Epithelial cell of proximal tubule (primary cell): ENCODE results near the gene RAB21. TPM values are rescaled to one million over a fixed set of nuclear protein-coding genes. Genes with fewer than 3 reads are reported as not detected.
"Not testable (repeated sequence)": the region's sequence is repeated elsewhere in the genome, so short reads cannot be mapped to it uniquely, and the experiment has no call there.

Experiments used
- DNase-seq: peaks from one replicate; pipeline ENCODE4 v3.0.0-alpha.2; 2011; ENCODE audit warnings: low read depth
- H3K4me3 ChIP-seq: 2 replicates; pipeline ENCODE4 v1.5.1; 2011; ENCODE audit warnings: low read depth, mild to moderate bottlenecking, low read length
- total RNA-seq: library from RNA; depleted of rRNA; stranded (reverse); fragments of >200 nt; gene quantifications from 2 replicates; pipeline ENCODE4 v1.2.3, GENCODE V29; 2015
- TF ChIP-seq, protein P1 (sequence below): conservative IDR thresholded peaks from 2 replicates; pipeline ENCODE4 v1.5.1; 2012; ENCODE audit warnings: low read depth, mild to moderate bottlenecking, low read length

The RAB21 gene
- total RNA-seq, 1 donor from 2014 or later: 33.2 TPM

DNA sequence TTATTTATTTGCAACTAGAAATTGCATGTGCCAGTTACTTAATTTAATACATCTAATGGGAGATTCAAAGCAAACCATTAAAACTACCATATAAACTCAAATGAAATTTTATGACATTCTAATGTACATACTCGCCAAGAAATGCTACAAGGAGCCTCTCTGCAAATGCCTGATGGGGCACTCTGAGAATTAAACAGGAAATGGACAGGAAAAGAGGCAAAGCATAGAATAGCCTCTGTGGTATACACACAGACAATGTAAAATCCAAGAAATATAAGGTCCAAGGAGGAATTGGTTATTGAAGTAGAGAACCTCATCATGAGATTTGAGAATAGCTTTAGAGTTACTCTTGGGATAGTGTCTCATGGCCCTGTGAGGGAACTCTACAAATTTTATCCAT is 41.2 kb downstream of the RAB21 start:
- TF ChIP-seq, protein P1, sequence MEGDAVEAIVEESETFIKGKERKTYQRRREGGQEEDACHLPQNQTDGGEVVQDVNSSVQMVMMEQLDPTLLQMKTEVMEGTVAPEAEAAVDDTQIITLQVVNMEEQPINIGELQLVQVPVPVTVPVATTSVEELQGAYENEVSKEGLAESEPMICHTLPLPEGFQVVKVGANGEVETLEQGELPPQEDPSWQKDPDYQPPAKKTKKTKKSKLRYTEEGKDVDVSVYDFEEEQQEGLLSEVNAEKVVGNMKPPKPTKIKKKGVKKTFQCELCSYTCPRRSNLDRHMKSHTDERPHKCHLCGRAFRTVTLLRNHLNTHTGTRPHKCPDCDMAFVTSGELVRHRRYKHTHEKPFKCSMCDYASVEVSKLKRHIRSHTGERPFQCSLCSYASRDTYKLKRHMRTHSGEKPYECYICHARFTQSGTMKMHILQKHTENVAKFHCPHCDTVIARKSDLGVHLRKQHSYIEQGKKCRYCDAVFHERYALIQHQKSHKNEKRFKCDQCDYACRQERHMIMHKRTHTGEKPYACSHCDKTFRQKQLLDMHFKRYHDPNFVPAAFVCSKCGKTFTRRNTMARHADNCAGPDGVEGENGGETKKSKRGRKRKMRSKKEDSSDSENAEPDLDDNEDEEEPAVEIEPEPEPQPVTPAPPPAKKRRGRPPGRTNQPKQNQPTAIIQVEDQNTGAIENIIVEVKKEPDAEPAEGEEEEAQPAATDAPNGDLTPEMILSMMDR: no peak
- DNase-seq: no peak
- H3K4me3 ChIP-seq: no peak overlapping the region

DNA sequence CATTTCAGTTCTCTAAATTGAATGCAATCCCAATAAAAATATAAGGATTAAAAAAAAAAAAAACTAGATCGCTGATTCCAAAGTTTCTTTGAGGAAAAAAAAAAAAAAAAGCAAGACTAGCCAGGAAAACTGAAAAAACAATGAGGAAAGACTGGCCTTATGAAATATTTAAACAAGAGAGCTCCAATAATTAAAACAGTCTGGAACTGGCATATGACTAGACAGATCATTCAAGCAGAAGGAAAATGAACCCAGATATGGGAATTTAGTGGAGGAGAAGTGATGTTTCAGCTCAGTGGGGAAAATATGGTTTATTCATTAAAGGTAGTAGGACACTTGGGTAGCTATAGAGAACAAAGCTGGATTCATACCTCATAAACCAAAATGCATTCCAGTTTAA is 42.9 kb downstream of the RAB21 start:
- H3K4me3 ChIP-seq: no peak overlapping the region
- no peak for DNase-seq
- TF ChIP-seq, protein P1: no peak

GRCh38 chr12:71799106-71799505 is 44.4 kb downstream of the RAB21 start:
- DNase-seq: peak; percentile 22
- TF ChIP-seq, protein P1: no peak
- H3K4me3 ChIP-seq: no peak overlapping the region

DNA sequence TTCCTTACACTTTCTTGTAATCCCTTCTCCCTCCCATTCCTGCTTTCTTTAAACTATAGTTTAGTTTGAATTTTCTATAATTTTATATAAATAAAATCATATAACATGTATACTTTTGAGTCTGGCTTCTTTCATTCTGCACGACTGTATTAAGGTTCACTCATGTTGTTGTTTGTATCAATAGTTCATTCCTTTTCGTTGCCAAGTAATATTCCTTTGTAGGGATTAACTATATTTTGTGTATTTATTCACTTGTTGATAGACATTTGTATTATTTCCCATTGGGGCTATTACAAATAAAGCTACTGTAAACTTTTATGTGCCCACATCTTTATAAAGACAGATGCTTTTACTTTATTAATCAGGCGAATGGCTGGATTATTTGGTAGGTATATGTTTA is 45.5 kb downstream of the RAB21 start:
- TF ChIP-seq, protein P1: no peak
- no peak overlapping the region for H3K4me3 ChIP-seq
- no peak for DNase-seq

DNA sequence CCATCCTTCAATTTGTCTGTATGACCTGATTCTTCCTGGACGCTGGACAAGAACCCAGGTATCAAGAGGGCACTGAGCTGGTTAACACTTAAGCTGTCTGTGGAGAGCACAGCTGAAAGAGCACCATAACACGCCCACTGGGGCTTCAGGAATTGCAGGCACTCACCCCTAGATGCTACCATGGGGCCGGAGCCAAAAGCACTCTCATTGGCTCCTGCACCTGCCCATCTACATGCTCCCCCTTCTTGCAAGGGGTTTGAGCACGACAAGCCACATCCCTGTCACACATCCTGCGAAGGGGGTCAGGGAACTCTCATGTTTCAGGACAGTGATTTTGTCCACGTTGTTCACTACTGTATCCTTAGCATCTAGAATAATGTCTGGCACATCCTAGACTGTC is 49.8 kb downstream of the RAB21 start:
- H3K4me3 ChIP-seq: no peak overlapping the region
- no peak for DNase-seq
- TF ChIP-seq, protein P1: no peak

GRCh38 chr12:71810921-71811320 is 56.3 kb downstream of the RAB21 start:
- no peak overlapping the region for H3K4me3 ChIP-seq
- DNase-seq: no peak
- TF ChIP-seq, protein P1: no peak

DNA sequence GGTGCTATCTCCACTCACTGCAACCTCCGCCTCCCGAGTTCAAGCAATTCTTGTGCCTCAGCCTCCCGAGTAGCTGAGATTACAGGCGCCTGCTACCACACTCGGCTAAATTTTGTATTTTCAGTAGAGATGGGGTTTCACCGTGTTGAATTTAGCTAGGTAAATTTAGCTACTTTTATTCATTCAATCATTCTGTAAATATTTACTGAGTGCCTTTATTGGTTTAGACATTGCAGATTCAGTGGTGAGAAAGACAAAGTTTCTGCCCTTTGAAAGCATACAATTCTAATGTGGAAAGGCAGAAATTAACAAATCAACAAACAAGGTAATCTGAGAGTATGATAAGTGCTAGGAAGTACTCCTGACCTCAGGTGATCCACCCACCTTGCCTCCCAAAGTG is 60.6 kb downstream of the RAB21 start:
- not testable (repeated sequence) for H3K4me3 ChIP-seq, DNase-seq

DNA sequence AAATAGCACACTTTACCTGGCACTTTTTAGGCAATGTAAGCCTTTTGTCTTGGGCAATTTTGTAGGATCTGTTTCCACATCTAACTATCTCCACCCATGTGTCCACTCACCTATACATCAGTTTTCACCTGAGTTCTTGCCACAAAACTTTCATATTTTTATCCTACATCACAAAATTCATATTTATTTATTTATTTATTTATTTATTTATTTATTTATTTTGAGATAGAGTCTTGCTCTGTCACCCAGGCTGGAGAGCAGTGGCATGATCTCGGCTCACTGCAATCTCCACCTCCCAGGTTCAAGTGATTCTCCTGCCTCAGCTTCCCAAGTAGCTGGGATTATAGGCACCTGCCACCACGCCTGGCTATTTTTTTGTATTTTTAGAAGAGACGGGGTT is 67.4 kb downstream of the RAB21 start:
- not testable (repeated sequence) for DNase-seq, H3K4me3 ChIP-seq
